ENCODE measurements around the gene NKIRAS2.
A peak's percentile ranks its signal among the peaks of the same experiment; 100 is the strongest.

NKIRAS2 gene

GRCh38 chr17:42065201-42065600 lies 45.3 kb downstream of the NKIRAS2 start:
- H3K27me3 Mint-ChIP-seq (ENCODE audit: low read depth, poor library complexity), result peaks cover 18% of the 10 kb centered on the region
- no peak for DNase-seq

GRCh38 chr17:42067371-42068091 lies 47.6 kb downstream of the NKIRAS2 start:
- Mint-ChIP-seq H3K9me3 (no peaks in the 10 kb centered on the region), H3K4me3 (no peak overlapping the region), H3K36me3 (ENCODE audit: low read depth) (no peaks in the 10 kb centered on the region), H3K27me3 (ENCODE audit: low read depth, poor library complexity) (peaks cover 37% of the 10 kb centered on the region), H3K4me1 (peaks cover 43% of the 10 kb centered on the region), H3K27ac (no peak overlapping the region)
- peak; percentile 88 for DNase-seq
- TF ChIP-seq CTCF (IDR thresholded peaks at IDR 0.05), result peak; percentile 91

More at GRCh38 chr17:42065201-42065600, 45.3 kb downstream of the NKIRAS2 start:
- TF ChIP-seq CTCF (IDR thresholded peaks at IDR 0.05), result no peak
- Mint-ChIP-seq H3K9me3 (no peaks in the 10 kb centered on the region), H3K4me1 (peaks cover 60% of the 10 kb centered on the region), H3K4me3 (no peak overlapping the region), H3K36me3 (ENCODE audit: low read depth) (no peaks in the 10 kb centered on the region), H3K27ac (no peak overlapping the region)

- Mint-ChIP-seq H3K9me3 (no peaks in the 10 kb centered on the region), H3K27me3 (ENCODE audit: low read depth, poor library complexity) (peaks cover 44% of the 10 kb centered on the region), H3K4me3 (no peak overlapping the region), H3K36me3 (ENCODE audit: low read depth) (no peaks in the 10 kb centered on the region), H3K27ac (no peak overlapping the region), H3K4me1 (peaks cover 28% of the 10 kb centered on the region)
- no peak for TF ChIP-seq CTCF (IDR thresholded peaks at IDR 0.05)
- no peak for DNase-seq
These were observed 49.1 kb downstream of the NKIRAS2 start for GRCh38 chr17:42068979-42069378.

DNA sequence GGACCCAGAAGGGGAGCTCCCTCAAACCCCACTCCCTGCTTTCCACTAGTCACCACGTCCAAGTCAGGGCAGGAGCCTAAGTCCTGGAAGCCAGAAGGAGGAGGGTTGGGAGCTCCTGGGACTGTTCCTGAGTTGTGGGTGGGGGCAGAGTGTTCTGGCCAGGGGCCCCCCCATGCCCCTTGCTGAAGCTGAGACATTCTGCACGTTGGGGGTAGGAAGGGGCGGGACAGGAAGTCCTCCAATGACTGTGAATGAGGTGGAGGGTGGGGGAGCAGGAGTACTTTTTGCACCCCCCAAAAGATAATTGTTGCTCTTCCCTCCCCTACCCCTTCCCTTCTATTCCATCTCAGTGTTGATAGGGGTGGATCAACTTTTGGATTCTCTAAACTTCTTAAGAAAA lies 51.9 kb downstream of the NKIRAS2 start:
- Mint-ChIP-seq H3K4me1 (peaks cover 24% of the 10 kb centered on the region), H3K27me3 (ENCODE audit: low read depth, poor library complexity) (peaks cover 51% of the 10 kb centered on the region), H3K27ac (no peak overlapping the region), H3K4me3 (peak overlapping the region; percentile 63), H3K36me3 (ENCODE audit: low read depth) (no peaks in the 10 kb centered on the region), H3K9me3 (no peaks in the 10 kb centered on the region)
- TF ChIP-seq CTCF (IDR thresholded peaks at IDR 0.05), result no peak
- DNase-seq, result no peak

GRCh38 chr17:42072323-42073187 lies 52.7 kb downstream of the NKIRAS2 start:
- H3K27ac Mint-ChIP-seq, result no peak overlapping the region
- DNase-seq, result peak; percentile 72
- TF ChIP-seq CTCF (IDR thresholded peaks at IDR 0.05), result no peak
- no peaks in the 10 kb centered on the region for H3K36me3 Mint-ChIP-seq (ENCODE audit: low read depth)
- H3K4me1 Mint-ChIP-seq, result peaks cover 18% of the 10 kb centered on the region
- H3K9me3 Mint-ChIP-seq, result no peaks in the 10 kb centered on the region
- peak overlapping the region; percentile 68 for H3K4me3 Mint-ChIP-seq
- peaks cover 53% of the 10 kb centered on the region for H3K27me3 Mint-ChIP-seq (ENCODE audit: low read depth, poor library complexity)

All from nephron progenitor cell (in vitro differentiated cells).